Measurements from ENCODE around the gene PSD4. TPM values are rescaled to one million over a fixed set of nuclear protein-coding genes. Genes with fewer than 3 reads are reported as not detected.

The PSD4 gene
- total RNA-seq, 4 donors from 2014 or later: 53.8 to 102 (median 88.0) TPM

- no peak overlapping the region for H3K4me3 ChIP-seq
- H3K36me3 ChIP-seq: peaks cover 12% of the 10 kb centered on the region
- 85% methylated on average over 17 of the region's 17 CpGs for WGBS
- DNase-seq (ENCODE audit: low spot score in 2 of 2): no peak
- no peak for TF ChIP-seq POLR2AphosphoS5 (IDR thresholded peaks at IDR 0.05)
- no peak for TF ChIP-seq POLR2A (IDR thresholded peaks at IDR 0.05)
- no peak for TF ChIP-seq EP300 (IDR thresholded peaks at IDR 0.05)
- TF ChIP-seq, protein P1, sequence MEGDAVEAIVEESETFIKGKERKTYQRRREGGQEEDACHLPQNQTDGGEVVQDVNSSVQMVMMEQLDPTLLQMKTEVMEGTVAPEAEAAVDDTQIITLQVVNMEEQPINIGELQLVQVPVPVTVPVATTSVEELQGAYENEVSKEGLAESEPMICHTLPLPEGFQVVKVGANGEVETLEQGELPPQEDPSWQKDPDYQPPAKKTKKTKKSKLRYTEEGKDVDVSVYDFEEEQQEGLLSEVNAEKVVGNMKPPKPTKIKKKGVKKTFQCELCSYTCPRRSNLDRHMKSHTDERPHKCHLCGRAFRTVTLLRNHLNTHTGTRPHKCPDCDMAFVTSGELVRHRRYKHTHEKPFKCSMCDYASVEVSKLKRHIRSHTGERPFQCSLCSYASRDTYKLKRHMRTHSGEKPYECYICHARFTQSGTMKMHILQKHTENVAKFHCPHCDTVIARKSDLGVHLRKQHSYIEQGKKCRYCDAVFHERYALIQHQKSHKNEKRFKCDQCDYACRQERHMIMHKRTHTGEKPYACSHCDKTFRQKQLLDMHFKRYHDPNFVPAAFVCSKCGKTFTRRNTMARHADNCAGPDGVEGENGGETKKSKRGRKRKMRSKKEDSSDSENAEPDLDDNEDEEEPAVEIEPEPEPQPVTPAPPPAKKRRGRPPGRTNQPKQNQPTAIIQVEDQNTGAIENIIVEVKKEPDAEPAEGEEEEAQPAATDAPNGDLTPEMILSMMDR (IDR thresholded peaks at IDR 0.05): no peak
- no peaks in the 10 kb centered on the region for H3K27me3 ChIP-seq
- H3K4me1 ChIP-seq: peaks cover 41% of the 10 kb centered on the region
- H3K27ac ChIP-seq: no peak overlapping the region
- no peaks in the 10 kb centered on the region for H3K9me3 ChIP-seq
Measured at GRCh38 chr2:113197347-113198047, 23.7 kb downstream of the PSD4 start.

GRCh38 chr2:113198048-113198789 lies 24.4 kb downstream of the PSD4 start:
- WGBS: 79% methylated on average over 25 of the region's 32 CpGs
- Histone ChIP-seq H3K27me3 (no peaks in the 10 kb centered on the region), H3K4me3 (peak overlapping the region; percentile 76), H3K27ac (peak overlapping the region; percentile 92), H3K9me3 (no peaks in the 10 kb centered on the region), H3K36me3 (peaks cover 11% of the 10 kb centered on the region), H3K4me1 (peaks cover 41% of the 10 kb centered on the region)
- no peak for DNase-seq (ENCODE audit: low spot score in 2 of 2)
- TF ChIP-seq EP300 (IDR thresholded peaks at IDR 0.05): no peak
- no peak for TF ChIP-seq POLR2A (IDR thresholded peaks at IDR 0.05)
- TF ChIP-seq POLR2AphosphoS5 (IDR thresholded peaks at IDR 0.05): no peak
- TF ChIP-seq, protein P1 (IDR thresholded peaks at IDR 0.05): no peak

DNA sequence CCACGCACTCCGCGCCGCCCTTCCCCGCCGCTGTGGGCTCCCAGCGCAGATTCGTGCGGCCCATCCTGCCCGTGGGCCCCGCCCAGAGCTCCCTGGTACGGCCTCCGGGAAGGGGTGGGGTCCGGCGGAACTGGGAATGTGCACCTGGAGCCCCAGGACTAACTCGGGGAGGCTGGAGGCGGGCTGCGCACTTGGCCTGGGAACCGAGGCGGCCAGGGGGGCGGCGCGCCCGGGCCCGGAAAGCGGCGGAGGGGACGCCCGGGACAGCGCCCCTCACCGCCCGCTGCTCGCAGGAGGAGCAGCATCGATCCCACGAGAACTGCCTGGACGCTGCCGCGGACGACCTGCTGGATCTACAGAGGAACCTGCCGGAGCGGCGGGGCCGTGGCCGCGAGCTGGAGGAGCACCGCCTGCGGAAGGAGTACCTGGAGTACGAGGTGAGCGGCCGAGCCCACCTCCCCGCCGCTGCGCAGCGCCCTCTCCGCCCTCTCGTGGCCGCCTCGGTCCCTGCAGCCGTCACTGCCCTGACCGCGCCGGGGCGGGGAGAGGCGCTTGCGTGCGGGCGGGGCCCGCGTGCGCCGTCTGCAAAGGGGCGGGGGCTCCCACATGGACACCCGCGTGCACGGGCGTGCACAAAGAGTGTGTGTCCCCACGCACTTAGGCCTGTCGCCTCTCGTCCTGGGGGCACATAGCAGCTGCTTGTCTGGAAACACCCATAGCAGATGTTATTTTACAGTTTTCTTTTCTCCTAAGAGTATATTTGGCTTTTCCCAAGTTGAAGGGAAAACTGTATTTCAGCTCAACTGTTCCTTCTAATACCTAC lies 25.2 kb downstream of the PSD4 start:
- DNase-seq (ENCODE audit: low spot score in 2 of 2): peak; percentile 86 to 90
- peaks cover 11% of the 10 kb centered on the region for H3K36me3 ChIP-seq

DNA sequence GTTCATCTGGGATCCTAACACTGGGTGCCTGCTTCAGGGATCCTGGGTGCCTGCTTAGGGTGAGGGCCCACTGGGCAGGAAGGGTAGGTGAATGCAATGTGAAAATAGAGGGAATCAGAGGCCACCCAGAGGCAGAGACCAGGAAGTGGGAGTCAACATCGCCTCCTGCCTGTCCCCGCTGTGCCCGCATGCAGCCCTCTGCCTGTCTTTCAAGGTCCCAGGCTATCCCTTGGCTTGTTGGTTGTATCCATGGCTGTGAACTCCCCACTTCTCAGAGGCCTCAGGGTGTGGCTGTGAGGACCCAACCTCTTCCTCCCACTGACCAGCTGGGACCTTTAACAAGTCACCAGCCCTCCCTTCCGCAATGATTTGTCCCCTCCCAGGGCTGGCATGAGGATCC lies 26.5 kb downstream of the PSD4 start:
- Histone ChIP-seq H3K36me3 (peaks cover 11% of the 10 kb centered on the region), H3K27ac (peak overlapping the region; percentile 92), H3K9me3 (no peaks in the 10 kb centered on the region), H3K27me3 (no peaks in the 10 kb centered on the region), H3K4me3 (no peak overlapping the region), H3K4me1 (peaks cover 47% of the 10 kb centered on the region)
- peak in 1 of 2 donors; percentile 50 for DNase-seq (ENCODE audit: low spot score in 2 of 2)
- TF ChIP-seq EP300 (IDR thresholded peaks at IDR 0.05) (no peak), POLR2AphosphoS5 (IDR thresholded peaks at IDR 0.05) (no peak), POLR2A (IDR thresholded peaks at IDR 0.05) (no peak)
- TF ChIP-seq, protein P1 (IDR thresholded peaks at IDR 0.05): no peak
- 86% methylated on average over 4 of the region's 4 CpGs for WGBS

More for the DNA sequence above, 25.2 kb downstream of the PSD4 start:
- Histone ChIP-seq H3K4me3 (peak overlapping the region; percentile 76), H3K27me3 (no peaks in the 10 kb centered on the region), H3K4me1 (peaks cover 44% of the 10 kb centered on the region), H3K9me3 (no peaks in the 10 kb centered on the region), H3K27ac (peak overlapping the region; percentile 92)
- TF ChIP-seq EP300 (IDR thresholded peaks at IDR 0.05): no peak
- no peak for TF ChIP-seq POLR2A (IDR thresholded peaks at IDR 0.05)
- peak in 1 of 3 donors; percentile 48 for TF ChIP-seq POLR2AphosphoS5 (IDR thresholded peaks at IDR 0.05)
- TF ChIP-seq, protein P1 (IDR thresholded peaks at IDR 0.05): peak; percentile 87 to 99
- 0% methylated on average over 12 of the region's 79 CpGs for WGBS
